Esophagus muscularis mucosa (tissue), 4 donors: ENCODE results near the gene FAM149A. TPM values are rescaled to one million over a fixed set of nuclear protein-coding genes. Genes with fewer than 3 reads are reported as not detected.
A peak's percentile ranks its signal among the peaks of the same experiment; 100 is the strongest.

Source experiments
- DNase-seq: peaks from one replicate; pipeline ENCODE4 v3.0.0-alpha.2; 2017; ENCODE audit errors: extremely low spot score
- H3K27ac ChIP-seq, 4 donors: fragments of 200-600 bp; sonication (generic); replicated peaks in 1 of 4; 1 replicate in 3 of 4; 2 replicates in 1 of 4; pipeline ENCODE4 v1.5.1; 2016 to 2019; ENCODE audit warnings: mild to moderate bottlenecking in 1 of 4
- H3K27me3 ChIP-seq, 4 donors: fragments of 200-600 bp; sonication (generic); one replicate each; pipeline versions ENCODE4 v1.5.1 to v1.6.0; 2016 to 2019
- H3K36me3 ChIP-seq, 4 donors: fragments of 200-600 bp; sonication (generic); one replicate each; pipeline ENCODE4 v1.5.1; 2016 to 2019
- H3K4me1 ChIP-seq, 4 donors: fragments of 200-600 bp; sonication (generic); one replicate each; pipeline ENCODE4 v1.5.1; 2016 to 2019
- H3K4me3 ChIP-seq, 4 donors: fragments of 200-600 bp; sonication (generic); 1 replicate in 2 of 4; 2 replicates in 2 of 4; pipeline ENCODE4 v1.5.1; 2016 to 2019; ENCODE audit warnings: mild to moderate bottlenecking in 4 of 4, moderate library complexity in 1 of 4
- H3K9me3 ChIP-seq, 4 donors: fragments of 200-600 bp; sonication (generic); 1 replicate in 3 of 4; 2 replicates in 1 of 4; pipeline ENCODE4 v1.5.1; 2016 to 2019
- EP300 ChIP-seq: sonication (generic); formaldehyde crosslinking; IDR thresholded peaks from one replicate; pipeline ENCODE4 v1.6.1; 2017; ENCODE audit warnings: antibody characterized with exemption
- POLR2A ChIP-seq: fragments of 450-650 bp; IDR thresholded peaks from one replicate; pipeline ENCODE4 v1.6.1; 2017; ENCODE audit warnings: antibody characterized with exemption, moderate library complexity, mild to moderate bottlenecking, low read depth
- POLR2AphosphoS5 ChIP-seq, 2 donors: sonication (generic); formaldehyde crosslinking; IDR thresholded peaks; one replicate each; pipeline ENCODE4 v1.6.1; 2017; ENCODE audit warnings: antibody characterized with exemption in 2 of 2
- WGBS: methylation state at CpG from one replicate; pipeline ENCODE4 v1.1.5; 2018; 5-methylcytosine and 5-hydroxymethylcytosine counted together
- intact Hi-C: fragments of 100-400 bp; cut with DNase I; formaldehyde crosslinking; loops from one replicate; pipeline ENCODE4 v1.15.1; 2023
- total RNA-seq, 4 donors: library from RNA; depleted of rRNA; stranded (reverse); fragments of >200 nt; gene quantifications; one replicate each; pipeline versions ENCODE4 v1.1.0 to v1.2.1, GENCODE V29; 2016
- TF ChIP-seq, protein P1 (sequence below), 3 experiments: fragments of 200-600 bp in 2 of 3; fragments of 450-650 bp in 1 of 3; sonication (generic) in 2 of 3; IDR thresholded peaks; one replicate each; pipeline ENCODE4 v1.5.1; 2017 to 2019; ENCODE audit warnings: antibody characterized with exemption in 3 of 3, mild to moderate bottlenecking in 2 of 3, moderate library complexity in 1 of 3

The FAM149A gene
- total RNA-seq, 4 donors from 2014 or later = 19.5 to 38.8 (median 33.6) TPM

- DNase-seq = peak; percentile 62
- TF ChIP-seq, protein P1, sequence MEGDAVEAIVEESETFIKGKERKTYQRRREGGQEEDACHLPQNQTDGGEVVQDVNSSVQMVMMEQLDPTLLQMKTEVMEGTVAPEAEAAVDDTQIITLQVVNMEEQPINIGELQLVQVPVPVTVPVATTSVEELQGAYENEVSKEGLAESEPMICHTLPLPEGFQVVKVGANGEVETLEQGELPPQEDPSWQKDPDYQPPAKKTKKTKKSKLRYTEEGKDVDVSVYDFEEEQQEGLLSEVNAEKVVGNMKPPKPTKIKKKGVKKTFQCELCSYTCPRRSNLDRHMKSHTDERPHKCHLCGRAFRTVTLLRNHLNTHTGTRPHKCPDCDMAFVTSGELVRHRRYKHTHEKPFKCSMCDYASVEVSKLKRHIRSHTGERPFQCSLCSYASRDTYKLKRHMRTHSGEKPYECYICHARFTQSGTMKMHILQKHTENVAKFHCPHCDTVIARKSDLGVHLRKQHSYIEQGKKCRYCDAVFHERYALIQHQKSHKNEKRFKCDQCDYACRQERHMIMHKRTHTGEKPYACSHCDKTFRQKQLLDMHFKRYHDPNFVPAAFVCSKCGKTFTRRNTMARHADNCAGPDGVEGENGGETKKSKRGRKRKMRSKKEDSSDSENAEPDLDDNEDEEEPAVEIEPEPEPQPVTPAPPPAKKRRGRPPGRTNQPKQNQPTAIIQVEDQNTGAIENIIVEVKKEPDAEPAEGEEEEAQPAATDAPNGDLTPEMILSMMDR (IDR thresholded peaks at IDR 0.05) = no peak
- TF ChIP-seq EP300 (no peak), POLR2AphosphoS5 (IDR thresholded peaks at IDR 0.05) (no peak)
- H3K27me3 ChIP-seq = no peaks in the 10 kb centered on the region
- WGBS = 87% methylated on average over 15 of the region's 15 CpGs
- H3K4me3 ChIP-seq = no peak overlapping the region
- H3K9me3 ChIP-seq = no peaks in the 10 kb centered on the region
- H3K4me1 ChIP-seq = no peaks in the 10 kb centered on the region
- H3K27ac ChIP-seq = no peak overlapping the region
- intact Hi-C loops = no loop called here
- H3K36me3 ChIP-seq = peaks cover 0 to 59% (median 16%) of the 10 kb centered on the region in 4 donors
Observed at GRCh38 chr4:186166852-186167512, 62.5 kb downstream of the FAM149A start.

- Histone ChIP-seq H3K9me3 (no peaks in the 10 kb centered on the region), H3K4me3 (no peak overlapping the region), H3K27me3 (no peaks in the 10 kb centered on the region), H3K27ac (no peak overlapping the region), H3K36me3 (peaks cover 0 to 55% (median 16%) of the 10 kb centered on the region in 4 donors), H3K4me1 (no peaks in the 10 kb centered on the region)
- TF ChIP-seq POLR2AphosphoS5 (IDR thresholded peaks at IDR 0.05) (no peak), EP300 (no peak), POLR2A (no peak)
- TF ChIP-seq, protein P1 (IDR thresholded peaks at IDR 0.05) = no peak
- WGBS = 74% methylated on average over 5 of the region's 5 CpGs
- DNase-seq = peak; percentile 47
- intact Hi-C loops = no loop called here
Observed at GRCh38 chr4:186167605-186168004, 63.1 kb downstream of the FAM149A start.

- no peak overlapping the region for H3K4me3 ChIP-seq
- H3K4me1 ChIP-seq = no peaks in the 10 kb centered on the region
- no peaks in the 10 kb centered on the region for H3K9me3 ChIP-seq
- TF ChIP-seq EP300 = no peak
- DNase-seq = peak; percentile 55
- H3K27me3 ChIP-seq = no peaks in the 10 kb centered on the region
- 94% methylated on average over 8 of the region's 9 CpGs for WGBS
- no peak overlapping the region for H3K27ac ChIP-seq
- intact Hi-C loops = no loop called here
- peaks cover 0 to 45% (median 13%) of the 10 kb centered on the region in 4 donors for H3K36me3 ChIP-seq
Observed at GRCh38 chr4:186168750-186169149, 64.2 kb downstream of the FAM149A start.

- Histone ChIP-seq H3K36me3 (peaks cover 0 to 38% (median 9%) of the 10 kb centered on the region in 4 donors), H3K4me1 (no peaks in the 10 kb centered on the region), H3K27me3 (no peaks in the 10 kb centered on the region), H3K27ac (no peak overlapping the region), H3K4me3 (no peak overlapping the region), H3K9me3 (no peaks in the 10 kb centered on the region)
- 91% methylated on average over 18 of the region's 18 CpGs for WGBS
- DNase-seq = peak; percentile 55
- intact Hi-C loops = no loop called here
- no peak for TF ChIP-seq EP300
- TF ChIP-seq POLR2AphosphoS5 (IDR thresholded peaks at IDR 0.05) = no peak
- no peak for TF ChIP-seq POLR2A
- TF ChIP-seq, protein P1 (IDR thresholded peaks at IDR 0.05) = no peak
Observed at GRCh38 chr4:186169333-186169944, 64.9 kb downstream of the FAM149A start.

GRCh38 chr4:186169945-186170802 is 65.7 kb downstream of the FAM149A start:
- Histone ChIP-seq H3K36me3 (peaks cover 0 to 33% (median 6%) of the 10 kb centered on the region in 4 donors), H3K4me3 (no peak overlapping the region), H3K4me1 (no peaks in the 10 kb centered on the region), H3K27ac (no peak overlapping the region), H3K27me3 (no peaks in the 10 kb centered on the region), H3K9me3 (no peaks in the 10 kb centered on the region)
- DNase-seq = no peak
- TF ChIP-seq, protein P1 (IDR thresholded peaks at IDR 0.05) = no peak
- TF ChIP-seq POLR2A (no peak), POLR2AphosphoS5 (IDR thresholded peaks at IDR 0.05) (no peak), EP300 (no peak)
- 86% methylated on average over 10 of the region's 16 CpGs for WGBS
- intact Hi-C loops = no loop called here
